HK-2 (cell line): ENCODE measurements around the gene ZNF546.
"Not testable (repeated sequence)": the region's sequence is repeated elsewhere in the genome, so short reads cannot be mapped to it uniquely, and the experiment has no call there.

Source experiments
- DNase-seq: peaks from one replicate; pipeline ENCODE4 v3.0.0-alpha.2; 2018; ENCODE audit not compliant: unreplicated experiment

ZNF546 gene

GRCh38 chr19:39986643-39987042 is 10.2 kb upstream of the ZNF546 start:
- DNase-seq: no peak

DNA sequence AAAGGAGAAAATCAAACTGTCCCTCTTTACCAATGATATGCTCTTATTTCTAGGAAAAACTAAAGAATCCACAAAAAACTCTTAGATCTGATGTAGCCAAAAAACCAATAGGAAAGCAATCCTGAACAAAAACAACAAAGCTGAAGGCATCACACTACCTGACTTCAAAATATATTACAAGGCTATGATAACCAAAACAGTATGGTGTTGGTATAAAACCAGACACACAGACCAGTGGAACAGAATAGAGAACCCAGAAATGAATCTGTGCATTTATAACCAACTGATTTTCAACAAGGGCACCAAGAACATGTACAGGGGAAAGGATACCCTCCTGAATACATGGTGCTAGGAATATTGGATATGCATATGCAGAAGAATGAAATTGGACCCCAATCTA is 9.7 kb upstream of the ZNF546 start:
- DNase-seq: no peak

DNA sequence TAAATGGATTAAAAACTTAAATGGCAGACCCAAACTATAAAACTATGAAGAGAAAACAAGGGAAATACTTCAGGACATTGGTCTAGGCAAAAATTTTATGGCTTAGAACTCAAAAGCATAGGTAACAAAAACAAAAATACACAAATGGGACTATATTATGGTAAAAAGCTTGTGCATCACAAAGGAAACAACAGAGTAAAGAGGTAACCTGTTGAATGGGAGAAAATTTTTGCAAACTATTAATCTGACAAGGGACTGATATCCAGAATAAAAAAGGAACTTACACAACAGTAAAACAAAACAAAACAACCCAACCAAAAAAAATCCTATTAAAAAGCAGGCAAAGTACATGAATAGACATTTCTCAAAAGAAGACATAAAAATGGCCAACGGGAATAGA is 9.3 kb upstream of the ZNF546 start:
- DNase-seq: no peak

DNA sequence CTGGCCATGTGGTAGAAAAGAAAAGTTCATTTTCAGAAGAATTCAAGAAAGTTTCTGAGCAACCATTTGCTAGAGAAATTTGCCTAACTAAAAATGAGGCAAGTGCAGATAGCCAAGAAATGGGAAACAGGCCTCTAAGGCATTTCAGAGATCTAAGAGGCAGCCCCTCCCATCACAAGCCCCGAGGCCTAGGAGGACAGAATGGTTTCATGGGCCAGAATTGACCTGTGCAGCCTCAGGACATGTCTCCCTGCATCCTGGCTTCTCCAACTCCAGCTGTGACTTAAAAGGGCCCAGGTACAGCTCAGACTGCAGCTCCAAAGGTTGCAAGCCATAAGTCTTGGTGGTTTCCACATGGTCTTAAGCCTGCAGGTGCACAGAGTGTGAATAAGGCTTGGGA is 3.3 kb upstream of the ZNF546 start:
- DNase-seq: no peak

- no peak for DNase-seq
These were observed 2.5 kb upstream of the ZNF546 start for GRCh38 chr19:39994361-39994760.

- no peak for DNase-seq
These were observed 1.1 kb upstream of the ZNF546 start for GRCh38 chr19:39995794-39996193.

- DNase-seq: no peak
These were observed 546 bp upstream of the ZNF546 start for GRCh38 chr19:39996218-39996810.

DNA sequence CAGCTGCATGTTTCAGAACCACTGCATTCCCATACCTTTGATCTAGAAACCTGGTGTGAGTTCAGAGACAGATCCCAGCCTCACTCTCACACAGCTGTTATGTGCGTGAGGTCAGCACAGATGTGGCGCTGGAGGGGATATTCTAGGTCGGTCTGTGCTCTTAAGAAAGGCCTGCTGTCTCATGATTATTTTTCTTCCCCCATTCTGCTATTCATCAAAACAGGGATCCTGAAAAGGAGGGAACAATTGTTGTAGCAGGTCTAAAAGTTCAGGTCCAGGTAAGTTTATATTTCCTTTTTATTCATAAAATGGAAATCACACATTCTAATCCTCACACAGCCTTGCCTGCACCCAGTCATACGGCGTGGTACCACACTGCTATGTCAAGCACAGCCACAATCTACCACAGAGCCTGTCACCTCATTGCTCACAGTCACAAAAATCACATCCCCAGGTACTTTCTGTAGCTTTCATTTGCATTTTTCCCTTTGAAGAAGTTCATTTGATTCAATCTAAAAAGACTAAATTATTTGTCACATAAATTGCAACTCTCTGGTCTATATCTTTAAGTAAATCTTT is 867 bp downstream of the ZNF546 start:
- no peak for DNase-seq

DNA sequence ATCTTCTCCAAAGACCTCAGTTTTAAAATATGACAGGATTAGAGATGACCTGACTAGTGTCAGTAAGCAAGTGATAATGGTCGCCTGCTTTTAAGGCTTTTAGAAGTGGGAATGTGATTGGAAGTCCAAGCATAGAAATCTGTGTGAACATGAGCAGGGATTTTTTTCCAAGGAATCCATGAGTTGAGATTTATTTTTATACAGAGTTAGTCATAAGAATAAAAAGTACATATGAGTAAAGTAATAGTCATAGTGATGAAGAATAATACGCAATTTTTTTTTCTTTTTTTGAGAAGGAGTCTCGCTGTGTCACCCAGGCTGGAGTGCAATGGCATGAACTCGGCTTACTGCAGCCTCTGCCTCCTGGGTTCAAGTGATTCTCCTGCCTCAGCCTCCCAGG is 1.6 kb downstream of the ZNF546 start:
- DNase-seq: no peak

- DNase-seq: no peak
These were observed 8.9 kb downstream of the ZNF546 start for GRCh38 chr19:40005691-40006272.

DNA sequence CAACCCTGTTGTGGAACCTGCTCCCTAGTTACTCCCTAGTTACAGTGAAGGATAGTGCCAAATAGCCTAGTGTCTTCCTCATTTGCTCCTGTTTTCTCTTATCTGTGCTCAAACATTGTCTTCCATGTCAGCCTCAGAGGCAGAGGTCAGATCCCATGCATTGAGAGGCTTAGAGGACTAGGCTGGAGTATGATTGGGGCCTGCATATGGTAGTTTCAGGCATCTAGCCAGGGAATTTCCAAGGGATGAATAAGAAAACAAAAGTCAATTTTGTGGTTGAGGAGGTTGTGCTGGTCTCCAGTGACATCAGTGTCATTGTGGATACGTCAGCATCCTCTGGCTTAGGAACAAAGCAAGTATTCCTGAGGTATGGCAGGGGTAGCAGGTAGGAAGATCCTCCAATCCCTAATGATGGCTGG is 9.4 kb downstream of the ZNF546 start:
- DNase-seq: peak; percentile 40

- DNase-seq: no peak
These were observed 12.8 kb downstream of the ZNF546 start for GRCh38 chr19:40009674-40010073.

DNA sequence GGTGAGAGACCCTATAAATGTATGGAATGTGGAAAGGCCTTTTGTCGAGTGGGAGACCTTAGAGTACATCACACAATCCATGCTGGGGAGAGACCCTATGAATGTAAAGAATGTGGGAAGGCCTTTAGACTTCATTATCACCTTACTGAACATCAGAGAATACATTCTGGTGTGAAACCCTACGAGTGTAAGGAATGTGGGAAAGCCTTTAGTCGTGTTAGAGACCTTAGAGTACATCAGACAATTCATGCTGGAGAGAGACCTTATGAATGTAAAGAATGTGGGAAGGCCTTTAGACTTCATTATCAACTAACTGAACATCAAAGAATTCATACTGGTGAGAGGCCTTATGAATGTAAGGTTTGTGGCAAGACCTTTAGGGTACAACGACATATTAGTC is 17.1 kb downstream of the ZNF546 start:
- no peak for DNase-seq

- DNase-seq: no peak
These were observed 27.1 kb downstream of the ZNF546 start for GRCh38 chr19:40023969-40024368.

DNA sequence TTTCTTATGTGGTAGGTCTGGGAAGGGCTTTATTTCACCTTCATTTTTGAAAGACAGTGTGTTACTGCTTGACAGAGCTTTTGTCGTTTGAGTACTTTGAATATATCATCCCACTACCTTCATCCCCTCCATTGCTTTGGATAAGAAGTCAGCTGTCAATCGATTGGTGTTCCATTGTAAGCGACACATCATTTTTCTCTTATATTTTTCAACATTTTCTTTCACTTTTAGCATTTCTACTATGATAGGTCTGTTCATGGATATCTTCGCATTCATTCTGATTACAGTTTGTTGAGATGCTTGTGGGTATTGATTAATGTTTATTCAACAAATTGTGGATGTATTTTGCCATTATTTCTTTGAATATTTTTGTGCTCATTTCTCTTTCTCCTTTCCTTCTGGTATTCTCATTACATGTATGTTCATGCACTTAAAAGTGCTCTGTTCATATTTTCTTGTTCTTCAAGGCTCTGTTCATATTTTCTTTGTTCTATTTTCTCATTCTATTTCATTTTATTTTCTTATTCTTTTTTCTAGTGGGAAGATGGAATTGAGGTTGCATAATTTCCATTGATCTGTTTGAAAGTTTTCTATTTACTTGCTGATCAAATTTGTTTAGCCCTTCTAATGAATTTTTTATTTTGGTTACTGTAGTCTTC is 29.2 kb downstream of the ZNF546 start:
- DNase-seq: no peak

GRCh38 chr19:40026597-40026970 is 29.7 kb downstream of the ZNF546 start:
- DNase-seq: no peak

DNA sequence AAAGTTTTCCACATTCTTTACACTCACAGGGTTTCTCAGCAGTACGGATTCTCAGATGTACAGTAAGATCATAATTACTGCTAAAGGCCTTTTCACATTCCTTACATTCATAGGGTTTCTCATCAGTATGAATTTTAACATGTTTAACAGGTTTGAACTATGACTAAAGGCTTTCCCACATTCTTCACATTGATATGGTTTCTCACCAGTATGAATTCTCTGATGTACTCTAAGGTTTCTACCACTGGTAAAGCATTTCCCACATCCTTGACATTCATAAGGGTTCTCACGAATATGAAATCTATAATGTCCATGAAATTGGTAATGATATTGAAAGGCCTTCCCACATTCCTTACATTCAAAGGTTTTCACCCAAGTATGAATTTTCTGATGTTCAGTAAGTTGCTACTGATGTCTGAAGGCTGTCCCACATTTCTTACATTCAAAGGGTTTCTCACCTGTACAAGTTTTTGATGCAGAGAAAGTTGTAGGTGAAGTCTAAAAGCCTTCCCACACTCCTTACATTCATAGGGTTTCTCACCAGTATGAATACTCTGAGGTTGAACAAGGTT is 37.2 kb downstream of the ZNF546 start:
- no peak for DNase-seq

DNA sequence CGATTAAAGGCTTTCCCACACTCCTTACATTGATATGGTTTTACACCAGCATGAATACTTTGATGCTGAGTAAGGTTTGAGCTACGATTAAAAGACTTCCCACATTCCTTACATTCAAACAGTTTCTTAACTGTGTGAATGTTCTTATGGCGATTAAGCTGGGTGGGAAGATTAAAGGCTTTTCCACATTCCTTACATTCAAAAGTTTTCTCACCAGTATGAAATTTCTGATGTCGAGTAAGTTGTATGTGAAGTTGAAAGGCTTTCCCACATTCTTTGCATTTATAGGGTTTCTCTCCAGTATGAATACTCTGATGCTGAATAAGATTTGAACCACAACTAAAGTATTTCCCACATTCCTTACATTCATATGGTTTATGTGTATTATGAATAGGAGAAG is 39.1 kb downstream of the ZNF546 start:
- no peak for DNase-seq

DNA sequence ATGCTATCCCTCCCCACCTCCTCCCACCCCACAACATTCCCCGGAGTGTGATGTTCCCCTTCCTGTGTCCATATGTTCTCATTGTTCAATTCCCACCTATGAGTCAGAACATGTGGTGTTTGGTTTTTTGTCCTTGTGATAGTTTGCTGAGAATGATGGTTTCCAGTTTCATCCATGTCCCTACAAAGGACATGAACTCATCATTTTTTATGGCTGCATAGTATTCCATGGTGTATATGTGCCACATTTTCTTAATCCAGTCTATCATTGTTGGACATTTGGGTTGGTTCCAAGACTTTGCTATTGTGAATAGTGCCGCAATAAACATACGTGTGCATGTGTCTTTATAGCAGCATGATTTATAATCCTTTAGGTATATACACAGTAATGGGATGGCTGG is 41.2 kb downstream of the ZNF546 start:
- DNase-seq: not testable (repeated sequence)

DNA sequence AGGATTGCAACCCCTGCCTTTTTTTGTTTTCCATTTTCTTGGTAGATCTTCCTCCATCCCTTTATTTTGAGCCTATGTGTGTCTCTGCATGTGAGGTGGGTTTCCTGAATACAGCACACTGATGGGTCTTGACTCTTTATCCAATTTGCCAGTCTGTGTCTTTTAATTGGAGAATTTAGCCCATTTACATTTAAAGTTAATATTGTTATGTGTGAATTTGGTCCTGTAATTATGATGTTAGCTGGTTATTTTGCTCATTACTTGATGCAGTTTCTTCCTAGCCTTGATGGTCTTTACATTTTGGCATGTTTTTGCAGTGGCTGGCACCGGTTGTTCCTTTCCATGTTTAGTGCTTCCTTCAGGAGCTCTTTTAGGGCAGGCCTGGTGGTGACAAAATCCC is 44.9 kb downstream of the ZNF546 start:
- not testable (repeated sequence) for DNase-seq

GRCh38 chr19:40053491-40053890 is 56.6 kb downstream of the ZNF546 start:
- DNase-seq: no peak

DNA sequence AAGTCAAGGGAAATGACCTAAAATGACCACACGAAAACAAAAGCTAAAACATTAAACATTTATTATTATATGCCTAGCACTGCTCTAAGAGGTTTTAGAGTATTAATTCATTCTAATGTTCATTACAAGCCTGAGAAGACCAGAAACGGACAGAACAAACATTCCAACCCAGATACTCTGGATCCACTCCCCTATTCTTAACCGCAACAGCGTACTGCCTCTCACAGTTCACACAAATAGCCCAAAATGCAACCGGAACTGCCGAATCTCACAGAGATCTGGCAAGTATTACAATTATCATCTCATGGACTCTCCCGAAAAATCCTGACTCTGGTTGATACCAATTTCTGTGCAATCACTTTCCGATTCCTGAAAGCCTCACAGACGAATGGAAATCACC is 57.8 kb downstream of the ZNF546 start:
- no peak for DNase-seq

- no peak for DNase-seq
These were observed 58.2 kb downstream of the ZNF546 start for GRCh38 chr19:40055049-40055448.
